Right lobe of liver (tissue), 4 donors: Measurements from ENCODE around the gene SEC63.

Experiments used
- POLR2A ChIP-seq: fragments of 450-650 bp; IDR thresholded peaks from one replicate; pipeline ENCODE4 v1.6.1; 2017; ENCODE audit warnings: antibody characterized with exemption, mild to moderate bottlenecking
- TF ChIP-seq, protein P1 (sequence below), 4 donors: fragments of 200-600 bp in 3 of 4; fragments of 450-650 bp in 1 of 4; IDR thresholded peaks; one replicate each; pipeline versions ENCODE4 v1.5.1 to v1.8.0; 2016 to 2022; ENCODE audit warnings: antibody characterized with exemption in 4 of 4, mild to moderate bottlenecking in 2 of 4
- donor health status: DM: no; HTN: no; CAD: no.
- donor health status: DM: no; HTN: no; CAD: no.
- donor health status: DM: no; HTN: yes; CAD: no.

DNA sequence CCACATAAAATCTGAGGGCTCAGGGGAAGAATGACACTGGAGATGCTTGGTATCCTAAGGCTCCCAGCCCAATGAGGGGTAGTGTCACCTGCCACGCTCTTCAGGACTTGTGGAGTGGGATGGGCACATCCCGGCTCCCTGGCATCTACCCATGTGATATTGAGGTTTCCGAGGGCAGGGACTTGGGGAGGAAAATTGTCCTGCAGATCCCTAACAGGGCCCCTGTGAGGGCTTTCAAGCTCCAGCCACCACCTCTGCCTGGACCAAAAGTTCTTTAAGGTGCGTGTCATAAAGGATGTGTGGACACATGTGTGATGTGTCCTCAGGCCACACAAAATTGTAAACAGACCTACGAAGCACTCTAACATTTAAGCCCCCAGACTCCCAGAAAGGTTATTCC is 136.4 kb downstream of the SEC63 start:
- TF ChIP-seq, protein P1, sequence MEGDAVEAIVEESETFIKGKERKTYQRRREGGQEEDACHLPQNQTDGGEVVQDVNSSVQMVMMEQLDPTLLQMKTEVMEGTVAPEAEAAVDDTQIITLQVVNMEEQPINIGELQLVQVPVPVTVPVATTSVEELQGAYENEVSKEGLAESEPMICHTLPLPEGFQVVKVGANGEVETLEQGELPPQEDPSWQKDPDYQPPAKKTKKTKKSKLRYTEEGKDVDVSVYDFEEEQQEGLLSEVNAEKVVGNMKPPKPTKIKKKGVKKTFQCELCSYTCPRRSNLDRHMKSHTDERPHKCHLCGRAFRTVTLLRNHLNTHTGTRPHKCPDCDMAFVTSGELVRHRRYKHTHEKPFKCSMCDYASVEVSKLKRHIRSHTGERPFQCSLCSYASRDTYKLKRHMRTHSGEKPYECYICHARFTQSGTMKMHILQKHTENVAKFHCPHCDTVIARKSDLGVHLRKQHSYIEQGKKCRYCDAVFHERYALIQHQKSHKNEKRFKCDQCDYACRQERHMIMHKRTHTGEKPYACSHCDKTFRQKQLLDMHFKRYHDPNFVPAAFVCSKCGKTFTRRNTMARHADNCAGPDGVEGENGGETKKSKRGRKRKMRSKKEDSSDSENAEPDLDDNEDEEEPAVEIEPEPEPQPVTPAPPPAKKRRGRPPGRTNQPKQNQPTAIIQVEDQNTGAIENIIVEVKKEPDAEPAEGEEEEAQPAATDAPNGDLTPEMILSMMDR (IDR thresholded peaks at IDR 0.05) = no peak
- TF ChIP-seq POLR2A = no peak
